Measurements from ENCODE around the gene KCND2.

DNA sequence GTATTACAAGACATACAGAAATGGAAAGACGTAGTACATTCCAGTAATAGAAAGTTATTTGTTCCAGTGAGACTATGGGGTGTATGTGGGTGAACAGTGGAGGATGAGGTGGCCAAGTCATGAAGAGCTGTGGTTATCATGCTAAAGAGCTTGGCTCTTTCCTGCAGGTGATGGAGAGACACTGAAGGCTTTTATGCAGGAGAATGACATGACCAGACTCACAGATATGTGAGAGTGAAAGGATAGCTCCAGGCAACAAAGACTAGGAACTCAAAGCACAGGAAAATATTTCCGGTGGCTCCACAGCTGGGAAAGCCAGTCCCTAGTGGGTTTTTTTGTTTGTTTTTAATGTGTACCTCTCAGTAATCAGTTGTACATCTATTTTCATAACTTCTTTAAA is 451.5 kb downstream of the KCND2 start:
- no peak for TF ChIP-seq ZNF274 (IDR thresholded peaks at IDR 0.05; ENCODE audit: low read depth, low read length)
- TF ChIP-seq SUZ12 (IDR thresholded peaks at IDR 0.05; ENCODE audit: extremely low read depth, insufficient read depth, insufficient read length) = no peak

All from NT2/D1 (cell line).